GM12873 (cell line): Measurements from ENCODE around the gene CTU2.

Experiments
- CTCF ChIP-seq: IDR thresholded peaks from 2 replicates; pipeline ENCODE4 v1.5.1; 2012; ENCODE audit warnings: low read depth, mild to moderate bottlenecking, moderate library complexity, low read length, control low read depth; ENCODE audit not compliant: insufficient read depth; ENCODE audit errors: missing control alignments

Gene CTU2

GRCh38 chr16:88713568-88714419 lies 7.5 kb downstream of the CTU2 start:
- no peak for TF ChIP-seq CTCF

GRCh38 chr16:88714420-88715302 lies 8.4 kb downstream of the CTU2 start:
- no peak for TF ChIP-seq CTCF

GRCh38 chr16:88715312-88716190 lies 9.2 kb downstream of the CTU2 start:
- TF ChIP-seq CTCF: no peak

- TF ChIP-seq CTCF: no peak
These were observed 9.9 kb downstream of the CTU2 start for GRCh38 chr16:88716201-88716600.

- TF ChIP-seq CTCF: no peak
These were observed 10.3 kb downstream of the CTU2 start for GRCh38 chr16:88716601-88717001.

GRCh38 chr16:88718178-88718577 lies 11.9 kb downstream of the CTU2 start:
- no peak for TF ChIP-seq CTCF
